SU-DHL-6 (cell line): ENCODE results near the gene EIF4A3.

Source experiments
- CTCF ChIP-seq: fragments of 200-600 bp; sonication (generic); IDR thresholded peaks from one replicate; pipeline ENCODE4 v1.5.1; 2017; ENCODE audit warnings: antibody characterized with exemption, mild to moderate bottlenecking, low read length, moderate library complexity; ENCODE audit not compliant: insufficient read depth, poor library complexity, severe bottlenecking
- EZH2phosphoT487 ChIP-seq: fragments of 200-600 bp; sonication (generic), shearing (Covaris generic); conservative IDR thresholded peaks from 2 replicates; pipeline ENCODE4 v1.6.1; 2018; ENCODE audit warnings: mild to moderate bottlenecking, antibody characterized with exemption, low read length, moderate library complexity, mixed read lengths

GRCh38 chr17:80115159-80115558, 31.8 kb downstream of the EIF4A3 start:
- TF ChIP-seq CTCF (no peak), EZH2phosphoT487 (no peak)
